Upper lobe of left lung (tissue), 6 donors: ENCODE results near the gene ZBTB17. TPM values are rescaled to one million over a fixed set of nuclear protein-coding genes. Genes with fewer than 3 reads are reported as not detected.
"Not testable (repeated sequence)": the region's sequence is repeated elsewhere in the genome, so short reads cannot be mapped to it uniquely, and the experiment has no call there.

ENCODE experiments used
- ATAC-seq, 2 donors: fragments of 200-7000 bp; cut with Tn5 transposase; one replicate each; pipeline ENCODE4 v1.9.1; 2022; ENCODE audit warnings: mild to moderate bottlenecking in 2 of 2, moderate library complexity in 2 of 2; ENCODE audit not compliant: low FRiP score in 2 of 2
- DNase-seq, 2 donors: peaks; one replicate each; pipeline ENCODE4 v3.0.0-alpha.2; 2019 to 2020
- H3K27ac ChIP-seq, 4 donors: fragments of 200-600 bp; sonication (generic); one replicate each; pipeline ENCODE4 v1.5.1; 2016 to 2019
- H3K27me3 ChIP-seq, 4 donors: fragments of 200-600 bp; sonication (generic); one replicate each; pipeline ENCODE4 v1.5.1; 2017 to 2019
- H3K36me3 ChIP-seq, 4 donors: fragments of 200-600 bp; sonication (generic); one replicate each; pipeline ENCODE4 v1.5.1; 2016 to 2019
- H3K4me1 ChIP-seq, 4 donors: fragments of 200-600 bp; sonication (generic); one replicate each; pipeline ENCODE4 v1.5.1; 2018 to 2019
- H3K4me3 ChIP-seq, 4 donors: fragments of 200-600 bp; sonication (generic); one replicate each; pipeline ENCODE4 v1.5.1; 2017 to 2019; ENCODE audit warnings: mild to moderate bottlenecking in 2 of 4, moderate library complexity in 1 of 4
- H3K9me3 ChIP-seq, 4 donors: fragments of 200-600 bp; sonication (generic); one replicate each; pipeline ENCODE4 v1.5.1; 2018 to 2019
- CTCF ChIP-seq, 6 experiments: fragments of 450-650 bp in 4 of 6; fragments of 200-600 bp in 2 of 6; sonication (generic) in 2 of 6; IDR thresholded peaks; one replicate each; pipeline ENCODE4 v1.5.1; 2016 to 2019; ENCODE audit warnings: antibody characterized with exemption in 6 of 6
- EP300 ChIP-seq, 4 donors: sonication (generic); formaldehyde crosslinking; IDR thresholded peaks; one replicate each; pipeline ENCODE4 v1.5.1; 2017; ENCODE audit warnings: antibody characterized with exemption in 4 of 4, control low read depth in 2 of 4
- POLR2A ChIP-seq, 4 donors: fragments of 450-650 bp; IDR thresholded peaks; one replicate each; pipeline ENCODE4 v1.5.1; 2016 to 2017; ENCODE audit warnings: antibody characterized with exemption in 4 of 4, mild to moderate bottlenecking in 2 of 4
- POLR2AphosphoS5 ChIP-seq, 2 donors: sonication (generic); formaldehyde crosslinking; IDR thresholded peaks; one replicate each; pipeline ENCODE4 v1.5.1; 2017; ENCODE audit warnings: antibody characterized with exemption in 2 of 2
- WGBS, 2 donors: methylation state at CpG; one replicate each; pipeline ENCODE4 v1.1.5; 2017 to 2018; 5-methylcytosine and 5-hydroxymethylcytosine counted together
- total RNA-seq, 6 donors: library from RNA; depleted of rRNA in 4 of 6; stranded (reverse); fragments of >200 nt in 4 of 6; gene quantifications; one replicate each; pipeline versions ENCODE4 v1.1.0 to v1.2.1, GENCODE V29; 2016 to 2021
- donor health status: DM: no; HTN: no; CAD: no; lungs with moderate emphysema.
- donor health status: DM: no; HTN: yes; CAD: no; lungs with severe emphysema.

ZBTB17 gene
- total RNA-seq, 6 donors from 2014 or later = 34.1 to 94.2 (median 42.9) TPM

GRCh38 chr1:16007671-16008341 lies 31.9 kb upstream of the ZBTB17 start:
- no peak for DNase-seq
- Histone ChIP-seq H3K4me3 (no peak overlapping the region), H3K27ac (no peak overlapping the region), H3K36me3 (no peaks in the 10 kb centered on the region), H3K27me3 (no peaks in the 10 kb centered on the region), H3K9me3 (no peaks in the 10 kb centered on the region), H3K4me1 (peaks cover 6 to 7% (median 7%) of the 10 kb centered on the region in 4 donors)
- no peak for TF ChIP-seq POLR2AphosphoS5 (IDR thresholded peaks at IDR 0.05)
- 77 to 80% methylated on average over 6 of the region's 6 CpGs for WGBS, 2 donors
- ATAC-seq = no peak

GRCh38 chr1:16006552-16007485 lies 30.9 kb upstream of the ZBTB17 start:
- Histone ChIP-seq H3K36me3 (no peaks in the 10 kb centered on the region), H3K27ac (no peak overlapping the region), H3K9me3 (no peaks in the 10 kb centered on the region), H3K4me1 (no peaks in the 10 kb centered on the region), H3K4me3 (no peak overlapping the region), H3K27me3 (no peaks in the 10 kb centered on the region)
- TF ChIP-seq EP300 (IDR thresholded peaks at IDR 0.05) = no peak
- TF ChIP-seq POLR2A (IDR thresholded peaks at IDR 0.05) = no peak
- no peak for TF ChIP-seq CTCF (IDR thresholded peaks at IDR 0.05)
- TF ChIP-seq POLR2AphosphoS5 (IDR thresholded peaks at IDR 0.05) = no peak
- DNase-seq (no peak), ATAC-seq (no peak)
- 64 to 65% methylated on average over 9 of the region's 9 CpGs for WGBS, 2 donors

- ATAC-seq (no peak), DNase-seq (peak in 1 of 2 donors; percentile 61)
- H3K4me1 ChIP-seq = no peaks in the 10 kb centered on the region
- no peak overlapping the region for H3K27ac ChIP-seq
- TF ChIP-seq EP300 (IDR thresholded peaks at IDR 0.05) = no peak
- H3K36me3 ChIP-seq = no peaks in the 10 kb centered on the region
- H3K4me3 ChIP-seq = no peak overlapping the region
- no peaks in the 10 kb centered on the region for H3K27me3 ChIP-seq
- WGBS, 2 donors = 88 to 100% methylated on average over 2 to 11 of the region's 11 CpGs
- no peaks in the 10 kb centered on the region for H3K9me3 ChIP-seq
These were observed 30.1 kb upstream of the ZBTB17 start for GRCh38 chr1:16006010-16006409.

DNA sequence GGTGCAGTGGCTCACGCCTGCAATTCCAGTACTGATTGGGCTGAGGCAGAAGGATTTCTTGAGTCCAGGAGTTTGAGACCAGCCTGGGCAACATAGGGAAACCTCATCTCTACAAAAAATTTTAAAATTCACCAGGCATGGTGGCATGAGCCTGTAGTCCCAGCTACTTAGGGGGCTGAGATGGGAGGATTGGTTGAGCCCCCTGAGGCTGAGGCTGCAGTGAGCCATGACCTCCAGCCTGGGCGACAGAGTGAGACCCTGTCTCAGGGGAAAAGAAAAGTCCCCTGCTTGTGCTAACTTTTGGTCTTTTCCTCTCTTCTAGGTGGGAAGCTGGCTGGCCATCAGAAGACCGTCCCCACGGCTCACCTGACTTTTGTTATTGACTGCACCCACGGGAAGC lies 29.7 kb upstream of the ZBTB17 start:
- 90 to 93% methylated on average over 5 of the region's 5 CpGs for WGBS, 2 donors

DNA sequence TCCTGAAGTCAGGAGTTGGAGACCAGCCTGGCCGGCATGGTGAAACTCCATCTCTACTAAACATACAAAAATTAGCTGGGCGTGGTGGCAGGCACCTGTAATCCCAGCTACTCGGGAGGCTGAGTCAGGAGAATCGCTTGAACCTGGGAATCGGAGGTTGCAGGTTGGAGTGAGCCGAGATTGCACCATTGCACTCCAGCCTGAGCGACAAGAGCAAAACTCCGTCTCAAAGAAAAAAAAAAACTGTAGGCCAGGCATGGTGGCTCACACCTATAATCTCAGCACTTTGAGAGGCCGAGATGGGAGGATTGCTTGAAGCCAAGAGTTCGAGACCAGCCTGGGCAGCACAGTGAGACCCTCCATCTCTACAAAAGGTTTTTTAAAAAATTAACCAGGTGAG lies 25.4 kb upstream of the ZBTB17 start:
- DNase-seq, H3K36me3 ChIP-seq, H3K27me3 ChIP-seq, H3K27ac ChIP-seq, H3K4me1 ChIP-seq, H3K4me3 ChIP-seq, ATAC-seq, H3K9me3 ChIP-seq: not testable (repeated sequence)
- WGBS, 2 donors = 93 to 98% methylated on average over 7 to 10 of the region's 10 CpGs

More for the DNA sequence above, 29.7 kb upstream of the ZBTB17 start:
- Histone ChIP-seq H3K27ac (no peak overlapping the region), H3K4me1 (no peaks in the 10 kb centered on the region), H3K9me3 (no peaks in the 10 kb centered on the region), H3K27me3 (no peaks in the 10 kb centered on the region), H3K4me3 (no peak overlapping the region), H3K36me3 (no peaks in the 10 kb centered on the region)
- no peak for ATAC-seq
- TF ChIP-seq CTCF (IDR thresholded peaks at IDR 0.05) (no peak), POLR2A (IDR thresholded peaks at IDR 0.05) (no peak), EP300 (IDR thresholded peaks at IDR 0.05) (no peak), POLR2AphosphoS5 (IDR thresholded peaks at IDR 0.05) (no peak)
- DNase-seq = no peak

GRCh38 chr1:15998929-15999328 lies 23.0 kb upstream of the ZBTB17 start:
- 95% methylated on average over 10 to 11 of the region's 11 CpGs for WGBS, 2 donors
- DNase-seq = no peak
- TF ChIP-seq EP300 (IDR thresholded peaks at IDR 0.05) (no peak), POLR2AphosphoS5 (IDR thresholded peaks at IDR 0.05) (no peak), CTCF (IDR thresholded peaks at IDR 0.05) (no peak), POLR2A (IDR thresholded peaks at IDR 0.05) (no peak)

More at GRCh38 chr1:15998929-15999328, 23.0 kb upstream of the ZBTB17 start:
- Histone ChIP-seq H3K4me1 (peaks cover 0 to 4% (median 0%) of the 10 kb centered on the region in 4 donors), H3K27ac (no peak overlapping the region), H3K36me3 (no peaks in the 10 kb centered on the region), H3K9me3 (no peaks in the 10 kb centered on the region), H3K4me3 (no peak overlapping the region), H3K27me3 (no peaks in the 10 kb centered on the region)
- no peak for ATAC-seq
